GM06990 (cell line): Measurements from ENCODE around the gene CHST2.
"Not testable (repeated sequence)": the region's sequence is repeated elsewhere in the genome, so short reads cannot be mapped to it uniquely, and the experiment has no call there.

Experiments used
- DNase-seq: peaks from one replicate; pipeline ENCODE4 v3.0.0-alpha.2; 2011; ENCODE audit not compliant: insufficient read length; ENCODE audit errors: extremely low read depth
- H3K27me3 ChIP-seq: replicated peaks from 2 replicates; pipeline ENCODE4 v1.6.0; 2011; ENCODE audit warnings: low read length; ENCODE audit not compliant: control insufficient read depth, insufficient read depth
- H3K36me3 ChIP-seq: 2 replicates; pipeline ENCODE4 v1.5.1; 2011; ENCODE audit warnings: low read length; ENCODE audit not compliant: control insufficient read depth, insufficient read depth
- H3K4me3 ChIP-seq: replicated peaks from 2 replicates; pipeline ENCODE4 v1.5.1; 2011; ENCODE audit warnings: low read depth, mild to moderate bottlenecking, control low read depth, low read length
- TF ChIP-seq, protein P1 (sequence below): IDR thresholded peaks from 2 replicates; pipeline ENCODE4 v1.5.1; 2011; ENCODE audit warnings: low read length, control low read depth, mild to moderate bottlenecking, inconsistent platforms; ENCODE audit not compliant: insufficient read depth, poor library complexity, severe bottlenecking

Gene CHST2, protein sequence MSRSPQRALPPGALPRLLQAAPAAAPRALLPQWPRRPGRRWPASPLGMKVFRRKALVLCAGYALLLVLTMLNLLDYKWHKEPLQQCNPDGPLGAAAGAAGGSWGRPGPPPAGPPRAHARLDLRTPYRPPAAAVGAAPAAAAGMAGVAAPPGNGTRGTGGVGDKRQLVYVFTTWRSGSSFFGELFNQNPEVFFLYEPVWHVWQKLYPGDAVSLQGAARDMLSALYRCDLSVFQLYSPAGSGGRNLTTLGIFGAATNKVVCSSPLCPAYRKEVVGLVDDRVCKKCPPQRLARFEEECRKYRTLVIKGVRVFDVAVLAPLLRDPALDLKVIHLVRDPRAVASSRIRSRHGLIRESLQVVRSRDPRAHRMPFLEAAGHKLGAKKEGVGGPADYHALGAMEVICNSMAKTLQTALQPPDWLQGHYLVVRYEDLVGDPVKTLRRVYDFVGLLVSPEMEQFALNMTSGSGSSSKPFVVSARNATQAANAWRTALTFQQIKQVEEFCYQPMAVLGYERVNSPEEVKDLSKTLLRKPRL

DNA sequence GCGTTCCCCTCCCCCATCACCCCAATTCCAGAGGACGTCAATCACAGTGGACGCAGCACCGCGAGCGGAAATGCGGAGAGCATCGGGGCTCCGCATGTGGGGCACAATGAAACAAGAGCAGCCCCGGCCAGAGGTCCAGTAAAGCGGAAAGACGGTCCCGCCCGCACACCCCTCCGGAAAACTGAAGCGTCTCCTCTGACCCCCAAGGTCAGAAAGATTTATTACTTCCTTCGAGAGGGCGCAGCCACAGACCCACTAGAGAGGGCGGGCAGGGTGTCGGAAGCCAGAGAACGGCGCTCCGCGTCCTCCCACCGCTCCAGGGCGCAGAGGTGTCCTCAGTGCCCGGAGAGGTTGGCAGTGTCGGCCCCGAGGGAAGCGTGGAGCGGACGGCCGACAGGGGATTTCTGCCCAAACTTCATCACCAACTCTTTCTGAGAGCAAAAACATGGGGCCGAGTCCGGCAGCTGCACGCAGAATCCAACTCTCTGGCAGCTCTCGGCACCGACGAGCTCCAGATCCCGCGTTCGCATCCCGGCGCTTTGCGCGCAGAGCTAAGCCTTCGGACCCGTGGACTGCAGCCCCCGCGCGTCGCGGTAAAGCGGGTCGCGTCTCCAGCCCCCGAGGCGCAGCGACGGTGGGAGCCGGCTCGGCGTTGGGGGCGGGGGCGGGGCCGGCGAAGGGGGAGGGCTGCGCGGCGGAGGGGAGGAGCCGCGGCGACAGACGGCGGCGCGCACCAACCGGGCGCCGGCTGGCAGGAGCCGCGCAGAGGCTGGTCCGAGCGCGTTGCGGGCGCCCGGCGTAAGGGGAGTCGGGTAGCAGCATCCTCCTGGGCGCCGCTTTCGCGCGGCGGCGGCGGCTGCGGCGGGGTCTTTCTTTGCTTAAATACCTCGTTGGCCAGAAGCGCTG lies at the start of gene CHST2:
Gene CHST2 (plus strand): TSS at position 763 of the 906 bp plus-strand sequence. CDS start 1,046 bp downstream, outside the sequence.
- H3K27me3 ChIP-seq: no peaks in the 10 kb centered on the region
- DNase-seq: peak; percentile 91
- H3K36me3 ChIP-seq: peaks cover 5% of the 10 kb centered on the region; the same call in 1 of the 2 replicates
- H3K4me3 ChIP-seq: peak within 1 kb of the TSS; percentile 96
- TF ChIP-seq, protein P1, sequence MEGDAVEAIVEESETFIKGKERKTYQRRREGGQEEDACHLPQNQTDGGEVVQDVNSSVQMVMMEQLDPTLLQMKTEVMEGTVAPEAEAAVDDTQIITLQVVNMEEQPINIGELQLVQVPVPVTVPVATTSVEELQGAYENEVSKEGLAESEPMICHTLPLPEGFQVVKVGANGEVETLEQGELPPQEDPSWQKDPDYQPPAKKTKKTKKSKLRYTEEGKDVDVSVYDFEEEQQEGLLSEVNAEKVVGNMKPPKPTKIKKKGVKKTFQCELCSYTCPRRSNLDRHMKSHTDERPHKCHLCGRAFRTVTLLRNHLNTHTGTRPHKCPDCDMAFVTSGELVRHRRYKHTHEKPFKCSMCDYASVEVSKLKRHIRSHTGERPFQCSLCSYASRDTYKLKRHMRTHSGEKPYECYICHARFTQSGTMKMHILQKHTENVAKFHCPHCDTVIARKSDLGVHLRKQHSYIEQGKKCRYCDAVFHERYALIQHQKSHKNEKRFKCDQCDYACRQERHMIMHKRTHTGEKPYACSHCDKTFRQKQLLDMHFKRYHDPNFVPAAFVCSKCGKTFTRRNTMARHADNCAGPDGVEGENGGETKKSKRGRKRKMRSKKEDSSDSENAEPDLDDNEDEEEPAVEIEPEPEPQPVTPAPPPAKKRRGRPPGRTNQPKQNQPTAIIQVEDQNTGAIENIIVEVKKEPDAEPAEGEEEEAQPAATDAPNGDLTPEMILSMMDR: no peak

DNA sequence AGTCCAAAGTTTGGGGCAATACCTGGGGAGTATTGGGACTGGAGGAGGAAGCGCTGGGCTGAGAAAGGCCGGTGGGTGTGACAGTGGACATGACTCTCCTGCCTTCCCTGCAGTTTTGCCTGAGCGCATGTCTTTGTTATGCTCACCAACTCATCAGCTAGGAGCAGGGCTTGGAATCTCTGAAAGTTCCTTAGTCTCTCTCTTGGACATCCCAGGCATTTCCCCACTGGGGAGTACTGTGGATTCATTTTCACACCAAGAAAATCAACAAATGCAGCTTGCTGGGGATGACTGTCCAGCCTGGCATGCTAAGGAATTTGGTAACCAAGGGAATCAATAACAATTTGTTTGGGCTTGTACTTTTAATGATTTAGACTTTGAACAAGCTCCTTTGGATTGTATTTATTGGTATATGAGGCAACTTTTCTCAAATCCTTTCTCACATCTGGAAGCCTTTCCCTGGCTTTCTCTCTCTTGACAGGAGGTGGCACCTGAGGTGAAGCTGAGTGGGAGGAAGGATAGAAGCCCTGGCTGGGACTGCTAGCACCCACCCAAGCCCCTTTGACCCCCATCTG lies 48.5 kb upstream of the CHST2 start:
- H3K4me3 ChIP-seq: no peak overlapping the region
- no peaks in the 10 kb centered on the region for H3K27me3 ChIP-seq
- H3K36me3 ChIP-seq: no peaks in the 10 kb centered on the region
- DNase-seq: no peak
- TF ChIP-seq, protein P1: no peak

DNA sequence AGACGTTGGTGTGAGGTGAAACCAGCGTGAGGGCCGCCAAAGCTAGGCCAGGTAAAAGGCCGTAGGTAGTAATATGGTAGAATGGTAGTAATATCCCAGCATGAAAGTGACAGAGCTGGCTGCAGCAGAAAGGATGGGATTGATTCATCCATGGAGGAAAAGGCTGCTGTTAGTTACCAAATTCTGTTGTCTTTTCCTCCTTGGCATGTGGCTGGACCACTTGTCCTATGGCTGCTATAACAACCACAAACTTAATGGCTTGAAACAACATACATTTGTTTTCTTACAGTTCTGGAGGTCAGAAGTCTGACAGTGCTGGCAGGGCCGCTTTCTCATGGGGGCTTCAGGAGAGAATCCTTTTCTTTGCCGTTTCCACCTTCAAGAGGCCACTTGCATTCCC lies 47.8 kb upstream of the CHST2 start:
- Histone ChIP-seq H3K27me3 (no peaks in the 10 kb centered on the region), H3K4me3 (no peak overlapping the region), H3K36me3 (no peaks in the 10 kb centered on the region)
- TF ChIP-seq, protein P1: no peak
- DNase-seq: no peak

DNA sequence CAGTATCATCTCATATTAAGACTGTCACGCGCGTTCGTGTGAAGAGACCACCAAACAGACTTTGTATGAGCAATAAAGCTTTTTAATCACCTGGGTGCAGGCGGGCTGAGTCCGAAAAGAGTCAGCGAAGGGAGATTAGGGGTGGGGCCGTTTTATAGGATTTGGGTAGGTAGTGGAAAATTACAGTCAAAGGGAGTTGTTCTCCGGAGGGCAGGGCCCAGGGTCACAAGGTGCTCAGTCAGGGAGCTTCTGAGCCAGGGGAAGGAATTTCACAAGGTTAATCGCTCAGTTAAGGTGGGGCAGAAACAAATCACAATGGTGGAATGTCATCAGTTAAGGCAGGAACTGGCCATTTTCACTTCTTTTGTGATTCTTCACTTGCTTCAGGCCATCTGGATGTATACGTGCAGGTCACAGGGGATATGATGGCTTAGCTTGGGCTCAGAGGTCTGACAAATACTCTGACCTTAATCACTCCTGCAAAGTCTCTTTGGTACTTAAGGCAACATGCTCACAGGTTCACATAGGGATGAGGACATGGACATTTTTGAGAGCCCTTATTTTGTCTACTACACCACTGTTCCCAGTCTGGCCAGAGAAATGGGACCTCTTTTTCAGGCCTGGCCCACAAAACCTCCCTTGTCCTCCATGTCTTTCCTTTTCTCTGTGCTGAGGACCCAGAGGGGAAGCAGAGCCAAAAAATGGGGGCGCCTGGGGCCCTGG lies 47.1 kb upstream of the CHST2 start:
- not testable (repeated sequence) for H3K36me3 ChIP-seq, H3K4me3 ChIP-seq, H3K27me3 ChIP-seq, DNase-seq

DNA sequence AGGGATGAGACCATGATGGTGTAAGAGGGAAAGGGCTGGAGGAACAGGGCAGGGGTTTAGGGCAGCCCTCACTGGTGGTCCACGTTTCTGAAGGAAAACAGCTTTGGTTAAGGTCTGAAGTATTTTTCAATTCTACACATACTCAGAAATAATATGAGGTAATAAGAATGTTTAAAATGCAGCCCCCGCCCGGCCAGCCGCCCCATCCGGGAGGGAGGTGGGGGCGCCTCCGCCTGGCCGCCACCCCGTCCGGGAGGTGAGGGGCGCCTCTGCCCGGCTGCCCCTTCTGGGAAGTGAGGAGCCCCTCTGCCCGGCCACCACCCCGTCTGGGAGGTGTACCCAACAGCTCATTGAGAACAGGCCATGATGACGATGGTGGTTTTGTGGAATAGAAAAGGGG lies 46.0 kb upstream of the CHST2 start:
- H3K27me3 ChIP-seq, H3K36me3 ChIP-seq, H3K4me3 ChIP-seq, DNase-seq: not testable (repeated sequence)

DNA sequence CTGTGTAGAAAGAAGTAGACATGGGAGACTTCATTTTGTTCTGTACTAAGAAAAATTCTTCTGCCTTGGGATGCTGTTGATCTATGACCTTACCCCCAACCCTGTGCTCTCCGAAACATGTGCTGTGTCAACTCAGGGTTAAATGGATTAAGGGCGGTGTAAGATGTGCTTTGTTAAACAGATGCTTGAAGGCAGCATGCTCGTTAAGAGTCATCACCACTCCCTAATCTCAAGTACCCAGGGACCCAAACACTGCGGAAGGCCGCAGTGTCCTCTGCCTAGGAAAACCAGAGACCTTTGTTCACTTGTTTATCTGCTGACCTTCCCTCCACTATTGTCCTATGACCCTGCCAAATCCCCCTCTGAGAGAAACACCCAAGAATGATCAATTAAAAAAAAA lies 45.6 kb upstream of the CHST2 start:
- H3K36me3 ChIP-seq, H3K4me3 ChIP-seq, H3K27me3 ChIP-seq, DNase-seq: not testable (repeated sequence)
